GM12864 (cell line): ENCODE measurements around the gene ALPG.
"Not testable (repeated sequence)": the region's sequence is repeated elsewhere in the genome, so short reads cannot be mapped to it uniquely, and the experiment has no call there.

Experiments
- DNase-seq: peaks from one replicate; pipeline ENCODE4 v3.0.0-alpha.2; 2011; ENCODE audit warnings: low read depth
- H3K4me3 ChIP-seq: 2 replicates; pipeline ENCODE4 v1.5.1; 2011; ENCODE audit warnings: mild to moderate bottlenecking, low read depth, low read length, control low read depth
- TF ChIP-seq, protein P1 (sequence below): IDR thresholded peaks from 2 replicates; pipeline ENCODE4 v1.5.1; 2011; ENCODE audit warnings: low read depth, mild to moderate bottlenecking, moderate library complexity, low read length, control low read depth, inconsistent platforms; ENCODE audit errors: missing control alignments

ALPG gene

GRCh38 chr2:232436381-232437194, 29.9 kb downstream of the ALPG start:
- TF ChIP-seq, protein P1, sequence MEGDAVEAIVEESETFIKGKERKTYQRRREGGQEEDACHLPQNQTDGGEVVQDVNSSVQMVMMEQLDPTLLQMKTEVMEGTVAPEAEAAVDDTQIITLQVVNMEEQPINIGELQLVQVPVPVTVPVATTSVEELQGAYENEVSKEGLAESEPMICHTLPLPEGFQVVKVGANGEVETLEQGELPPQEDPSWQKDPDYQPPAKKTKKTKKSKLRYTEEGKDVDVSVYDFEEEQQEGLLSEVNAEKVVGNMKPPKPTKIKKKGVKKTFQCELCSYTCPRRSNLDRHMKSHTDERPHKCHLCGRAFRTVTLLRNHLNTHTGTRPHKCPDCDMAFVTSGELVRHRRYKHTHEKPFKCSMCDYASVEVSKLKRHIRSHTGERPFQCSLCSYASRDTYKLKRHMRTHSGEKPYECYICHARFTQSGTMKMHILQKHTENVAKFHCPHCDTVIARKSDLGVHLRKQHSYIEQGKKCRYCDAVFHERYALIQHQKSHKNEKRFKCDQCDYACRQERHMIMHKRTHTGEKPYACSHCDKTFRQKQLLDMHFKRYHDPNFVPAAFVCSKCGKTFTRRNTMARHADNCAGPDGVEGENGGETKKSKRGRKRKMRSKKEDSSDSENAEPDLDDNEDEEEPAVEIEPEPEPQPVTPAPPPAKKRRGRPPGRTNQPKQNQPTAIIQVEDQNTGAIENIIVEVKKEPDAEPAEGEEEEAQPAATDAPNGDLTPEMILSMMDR, result no peak
- DNase-seq, result no peak
- H3K4me3 ChIP-seq, result no peak overlapping the region

- no peak for DNase-seq
- TF ChIP-seq, protein P1, result no peak
Measured at GRCh38 chr2:232437195-232437571, 30.5 kb downstream of the ALPG start.

GRCh38 chr2:232438091-232438490, 31.4 kb downstream of the ALPG start:
- no peak overlapping the region for H3K4me3 ChIP-seq
- TF ChIP-seq, protein P1, result no peak
- no peak for DNase-seq

More at GRCh38 chr2:232437195-232437571, 30.5 kb downstream of the ALPG start:
- no peak overlapping the region for H3K4me3 ChIP-seq

DNA sequence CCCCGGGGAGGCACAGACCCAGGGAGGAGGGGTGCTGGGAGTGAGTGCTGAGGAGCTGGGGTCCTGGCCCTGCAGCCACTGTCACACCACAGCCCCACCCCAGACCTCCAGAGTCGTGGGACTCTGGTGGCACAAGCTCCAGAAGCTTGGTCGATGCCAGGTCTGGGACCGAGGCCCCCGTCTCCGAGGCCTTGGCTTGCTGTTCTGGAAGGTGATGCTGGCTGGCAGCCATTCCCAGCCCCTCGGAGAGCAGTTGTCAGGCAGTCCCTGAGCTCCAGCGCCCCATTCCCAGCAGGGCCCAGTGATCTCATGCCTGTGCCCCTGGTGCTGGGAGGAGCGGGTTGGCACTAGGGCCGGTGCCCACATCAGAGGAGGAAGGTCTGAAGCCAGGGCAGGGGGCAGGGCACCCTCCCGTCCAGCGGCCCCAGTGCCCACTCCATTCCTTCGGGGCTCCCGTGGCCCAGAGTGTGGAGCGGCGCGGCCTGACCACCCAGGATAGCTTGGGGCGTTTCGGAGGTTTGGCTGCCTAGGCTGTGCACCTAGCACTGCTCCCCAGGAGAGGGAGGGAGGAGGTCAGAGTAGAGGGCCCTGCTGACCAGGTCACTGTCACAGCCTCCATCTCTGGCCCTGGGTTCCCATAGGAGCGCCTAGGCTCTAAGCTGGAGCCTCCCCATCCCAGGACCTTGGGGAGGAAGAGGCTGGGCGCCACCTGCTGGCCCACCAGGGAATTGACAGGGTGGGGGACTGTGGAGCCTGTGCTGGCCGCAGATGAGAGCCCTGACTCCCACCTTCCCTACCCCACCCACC, 32.5 kb downstream of the ALPG start:
- no peak for DNase-seq
- no peak overlapping the region for H3K4me3 ChIP-seq
- TF ChIP-seq, protein P1, result peak; percentile 49

DNA sequence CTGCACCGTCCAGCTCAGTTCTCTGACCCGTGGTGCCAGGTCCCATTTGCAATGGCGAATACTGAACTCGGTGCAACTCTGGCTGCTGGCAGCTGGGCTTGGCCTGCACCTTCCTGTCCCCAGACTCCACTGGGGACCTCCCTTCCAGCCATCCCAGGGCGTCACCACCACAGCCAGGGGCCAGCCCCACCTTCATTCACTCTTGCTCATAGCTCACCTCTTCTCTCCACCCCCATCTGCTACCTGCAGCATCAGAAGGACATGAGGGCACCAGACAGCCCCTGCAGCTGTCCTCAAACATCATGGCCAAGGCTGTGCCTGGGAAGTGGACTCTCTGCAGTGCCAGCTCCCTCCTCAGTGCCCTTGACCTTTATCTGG, 33.1 kb downstream of the ALPG start:
- no peak overlapping the region for H3K4me3 ChIP-seq
- no peak for DNase-seq
- TF ChIP-seq, protein P1, result no peak

DNA sequence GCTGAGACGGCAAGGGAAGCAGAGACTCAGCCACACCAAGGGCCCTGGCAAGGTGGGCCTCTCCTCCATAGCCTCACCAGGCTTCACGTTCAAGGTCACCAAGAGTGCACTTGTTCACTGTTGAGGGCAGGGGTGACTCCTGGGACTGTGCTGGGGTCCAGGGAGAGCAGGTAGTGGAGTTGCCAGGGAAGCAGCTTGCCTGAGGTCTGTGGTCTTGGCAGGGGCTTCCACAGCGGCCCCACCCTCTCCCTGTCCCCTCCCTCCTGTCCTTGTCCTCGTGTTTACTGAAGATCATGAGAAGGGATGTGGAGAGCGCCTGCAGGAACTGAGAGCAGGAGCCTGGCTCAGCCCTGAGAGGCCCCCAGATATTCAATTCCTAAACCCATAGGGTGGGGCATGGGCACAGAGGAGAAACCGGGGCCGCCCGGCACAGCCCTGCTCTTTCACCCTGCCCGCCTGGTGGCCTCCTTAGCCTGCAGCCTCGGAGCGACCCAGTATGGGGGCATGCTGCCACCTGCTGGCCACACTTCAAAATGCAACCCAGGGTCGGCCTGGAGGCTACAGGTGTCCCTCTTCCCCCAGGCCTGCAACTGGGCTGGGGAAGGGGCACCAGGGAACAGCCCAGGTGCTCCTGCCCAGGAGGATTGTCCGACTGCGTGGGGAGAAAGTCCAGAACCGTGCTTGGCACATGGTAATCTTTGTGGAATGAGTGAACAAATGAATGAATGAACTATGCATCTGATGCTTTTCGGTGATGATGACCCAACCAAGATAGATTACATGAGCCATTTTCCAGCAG, 33.8 kb downstream of the ALPG start:
- DNase-seq, result peak; percentile 15
- TF ChIP-seq, protein P1, result peak; percentile 87
- H3K4me3 ChIP-seq, result not testable (repeated sequence)
